NOMO-1 (cell line): ENCODE measurements around the gene QSOX2.

Experiments
- DNase-seq, 2 experiments: peaks; one replicate each; lab custom pipeline; 2025; ENCODE audit not compliant: unreplicated experiment in 2 of 2; lab: John Stamatoyannopoulos, UW

QSOX2 gene

GRCh38 chr9:136179761-136180160 is 65.9 kb downstream of the QSOX2 start:
- no peak for DNase-seq

DNA sequence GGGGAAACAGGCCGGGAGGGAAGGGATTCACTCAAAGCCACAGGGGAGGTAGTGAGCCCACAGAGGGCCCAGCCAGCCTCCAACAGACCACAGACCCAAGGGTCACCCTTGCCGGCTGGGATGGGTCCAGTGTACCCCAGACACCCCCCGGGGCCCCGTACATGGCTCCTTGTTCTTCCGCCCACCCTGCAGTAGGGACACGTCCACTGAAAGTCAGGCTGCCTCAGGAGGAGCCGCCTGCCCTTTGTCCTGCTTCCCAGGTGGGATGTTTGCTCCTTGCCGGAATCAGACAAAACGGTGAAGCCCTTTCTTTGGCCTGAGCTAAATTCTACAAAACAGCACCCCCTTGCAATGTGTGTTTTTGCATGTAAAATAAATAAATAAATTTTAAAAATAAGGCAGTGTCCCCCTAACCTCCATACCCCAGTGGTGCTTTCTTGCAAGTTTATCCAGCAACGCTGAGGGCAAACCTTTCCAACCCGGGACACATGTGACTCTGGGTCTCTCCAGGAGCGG is 66.5 kb downstream of the QSOX2 start:
- no peak for DNase-seq

- DNase-seq: no peak
These were observed 66.9 kb downstream of the QSOX2 start for GRCh38 chr9:136178773-136179075.

GRCh38 chr9:136178061-136178772 is 67.4 kb downstream of the QSOX2 start:
- no peak for DNase-seq

DNA sequence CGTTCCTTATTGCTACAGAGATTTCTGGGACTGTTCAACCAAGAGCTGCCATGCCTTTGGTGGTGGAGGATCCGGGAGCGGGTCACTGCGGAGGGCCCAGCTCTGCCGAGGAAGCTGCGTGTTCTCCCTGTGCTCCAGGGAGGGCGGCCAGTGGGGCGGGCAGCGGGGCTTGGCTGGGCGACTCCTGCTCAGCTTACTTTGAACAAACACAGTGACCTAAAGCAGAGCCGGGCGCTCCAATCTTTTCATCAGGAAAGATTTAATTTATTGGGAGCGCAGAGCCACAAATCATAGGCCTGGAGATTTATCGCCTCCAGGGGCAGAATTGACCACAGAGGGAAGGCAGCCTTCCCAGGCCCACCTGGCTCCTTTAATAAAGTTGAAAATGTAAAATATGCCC is 68.4 kb downstream of the QSOX2 start:
- DNase-seq: no peak

GRCh38 chr9:136175616-136176197 is 69.9 kb downstream of the QSOX2 start:
- DNase-seq: no peak

DNA sequence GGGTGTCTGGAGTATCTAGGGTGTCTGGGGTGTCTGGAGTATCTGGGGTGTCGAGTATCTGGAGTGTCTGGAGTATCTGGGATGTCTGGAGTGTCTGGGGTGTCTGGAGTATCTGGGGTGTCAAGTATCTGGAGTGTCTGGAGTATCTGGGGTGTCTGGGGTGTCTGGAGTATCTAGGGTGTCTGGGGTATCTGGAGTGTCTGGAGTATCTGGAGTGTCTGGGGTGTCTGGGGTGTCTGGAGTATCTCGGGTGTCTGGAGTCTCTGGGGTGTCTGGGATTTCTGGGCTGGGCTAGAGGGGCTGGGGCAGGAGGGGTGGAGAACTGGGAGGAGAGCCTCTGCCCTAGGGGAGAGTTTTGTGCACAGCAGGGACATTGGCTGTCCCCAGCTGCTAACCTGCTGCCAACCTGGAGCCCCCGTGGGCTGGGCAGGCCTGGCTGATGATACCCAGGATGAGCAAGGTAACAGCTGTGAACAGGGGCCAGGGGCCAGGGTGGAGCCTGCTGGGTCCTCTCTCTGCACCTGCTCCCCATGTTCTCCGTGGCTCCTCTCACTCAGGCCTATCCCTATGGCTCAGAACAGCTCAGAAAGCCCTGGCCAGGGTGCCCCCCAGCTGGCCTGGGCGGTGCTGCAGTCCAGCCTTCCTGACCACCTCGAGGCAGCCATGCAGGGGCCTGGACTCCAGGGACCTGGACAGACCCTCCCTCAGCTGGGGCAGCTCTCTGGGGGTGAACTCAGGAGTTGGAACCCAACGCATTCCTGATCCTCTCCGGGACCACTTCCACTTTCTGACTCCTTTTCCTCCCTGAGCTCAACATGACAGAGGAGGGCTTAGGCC is 70.6 kb downstream of the QSOX2 start:
- no peak for DNase-seq

GRCh38 chr9:136173648-136174290 is 71.8 kb downstream of the QSOX2 start:
- DNase-seq: no peak

DNA sequence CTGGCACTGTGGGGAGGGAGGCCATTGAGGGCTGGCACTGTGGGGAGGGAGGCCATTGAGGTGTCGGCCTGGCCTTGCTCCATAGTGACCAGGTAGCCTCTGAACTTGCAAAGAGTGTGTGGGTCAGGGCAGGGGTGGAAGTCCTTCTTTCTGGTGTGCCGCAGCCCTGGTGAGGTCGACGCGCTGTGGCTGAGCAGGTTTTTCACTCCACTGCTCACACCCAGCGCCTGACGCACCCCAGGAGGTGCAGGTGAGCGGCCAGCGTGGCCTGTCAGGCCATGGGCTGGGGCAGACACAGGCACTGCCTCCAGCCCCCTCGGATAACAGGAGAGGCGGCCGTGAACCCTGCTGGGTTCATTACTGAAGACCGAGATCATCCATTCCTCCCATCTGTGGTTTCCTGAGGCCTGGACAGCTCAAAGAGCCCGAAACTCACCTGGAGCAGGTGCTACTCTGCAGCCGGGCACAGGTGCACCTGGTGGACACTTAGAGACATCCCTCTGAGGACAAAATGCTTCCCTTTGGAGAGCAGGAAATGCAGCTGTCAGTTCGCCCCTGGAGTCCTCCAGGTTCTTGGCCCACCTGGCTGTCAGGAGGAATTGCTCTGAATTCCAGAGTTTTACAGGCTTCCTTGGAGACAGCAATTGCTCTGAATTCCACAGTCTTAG is 73.1 kb downstream of the QSOX2 start:
- no peak for DNase-seq

DNA sequence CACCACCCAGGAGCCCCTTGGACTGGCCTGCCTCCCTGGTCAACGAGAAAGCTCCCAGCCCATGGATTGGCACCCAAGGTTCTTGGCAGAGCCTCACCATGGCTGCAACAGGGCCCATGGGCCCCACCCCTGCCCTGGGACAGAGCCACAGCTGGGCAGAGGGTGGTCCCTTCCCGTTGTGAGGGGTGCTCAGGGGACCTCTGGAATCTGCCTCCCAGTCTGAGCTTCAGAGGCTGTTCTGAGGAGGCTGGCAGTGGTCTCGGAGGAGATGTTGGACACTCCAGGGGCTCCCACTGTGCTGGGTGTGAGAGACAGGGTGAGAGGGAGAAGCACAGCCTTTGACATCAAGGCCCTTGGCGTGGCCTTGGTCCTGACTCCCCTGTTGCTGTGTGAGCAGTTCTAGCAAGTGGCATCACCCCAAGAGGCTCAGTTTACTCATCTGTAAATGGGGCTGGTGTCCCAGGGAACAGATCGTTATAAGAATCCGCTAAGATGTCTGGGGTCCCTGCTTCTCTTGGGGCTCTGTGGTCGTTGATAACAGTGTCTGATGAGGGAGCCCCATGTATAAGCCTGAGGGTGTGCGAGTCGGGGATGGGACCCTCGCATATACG is 73.7 kb downstream of the QSOX2 start:
- DNase-seq: no peak

GRCh38 chr9:136171009-136171800 is 74.4 kb downstream of the QSOX2 start:
- no peak for DNase-seq

- DNase-seq: peak; percentile 49
These were observed 75.4 kb downstream of the QSOX2 start for GRCh38 chr9:136170006-136170901.

DNA sequence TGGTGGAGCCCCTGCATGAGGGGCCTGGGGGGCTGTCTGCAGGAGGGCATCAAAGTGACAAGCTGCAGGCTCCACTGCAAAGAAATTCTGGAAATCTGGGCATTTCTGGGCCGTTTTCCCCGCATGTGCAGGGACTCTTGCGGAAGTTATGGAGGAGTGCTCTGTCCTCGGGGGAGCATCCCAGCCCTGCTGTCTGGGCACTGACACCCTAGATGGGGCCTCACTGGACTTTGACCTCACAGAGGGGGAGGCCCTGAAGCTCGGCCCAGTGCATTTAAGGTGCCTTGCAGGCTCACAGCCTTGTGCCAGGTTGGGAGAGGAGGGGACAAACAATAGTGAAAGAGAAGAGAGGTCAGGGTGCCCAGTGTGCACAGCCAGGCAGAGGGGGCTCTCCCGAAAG is 76.1 kb downstream of the QSOX2 start:
- DNase-seq: no peak

- DNase-seq: no peak
These were observed 82.3 kb downstream of the QSOX2 start for GRCh38 chr9:136163248-136163850.

- DNase-seq: no peak
These were observed 84.5 kb downstream of the QSOX2 start for GRCh38 chr9:136160995-136161610.

GRCh38 chr9:136160381-136160841 is 85.2 kb downstream of the QSOX2 start:
- no peak for DNase-seq

DNA sequence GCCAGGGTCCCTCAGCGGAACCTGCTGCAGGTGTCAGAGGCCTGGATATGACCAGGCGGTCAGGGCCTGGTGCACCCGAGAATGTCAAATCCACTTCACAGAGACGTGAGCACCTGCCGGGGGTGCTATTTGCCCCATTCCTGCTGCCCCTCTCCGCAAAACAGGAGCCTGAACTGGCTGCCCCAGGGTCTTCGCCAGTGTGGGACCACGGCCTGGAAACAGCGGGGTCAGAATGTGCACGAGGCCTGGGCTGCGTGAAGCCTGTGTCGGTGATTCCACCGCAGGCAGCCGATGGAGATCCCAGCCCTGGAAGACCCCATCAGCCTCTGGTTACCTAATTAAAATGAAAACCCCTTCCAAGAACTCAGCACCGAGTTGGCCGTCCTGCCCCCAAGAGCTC is 85.8 kb downstream of the QSOX2 start:
- no peak for DNase-seq
